ENCODE measurements around the gene CDC42BPG. TPM values are rescaled to one million over a fixed set of nuclear protein-coding genes. Genes with fewer than 3 reads are reported as not detected.

The CDC42BPG gene
- total and polyA plus RNA-seq, 2 experiments from 2014 or later: 2.2 to 10.1 TPM

DNA sequence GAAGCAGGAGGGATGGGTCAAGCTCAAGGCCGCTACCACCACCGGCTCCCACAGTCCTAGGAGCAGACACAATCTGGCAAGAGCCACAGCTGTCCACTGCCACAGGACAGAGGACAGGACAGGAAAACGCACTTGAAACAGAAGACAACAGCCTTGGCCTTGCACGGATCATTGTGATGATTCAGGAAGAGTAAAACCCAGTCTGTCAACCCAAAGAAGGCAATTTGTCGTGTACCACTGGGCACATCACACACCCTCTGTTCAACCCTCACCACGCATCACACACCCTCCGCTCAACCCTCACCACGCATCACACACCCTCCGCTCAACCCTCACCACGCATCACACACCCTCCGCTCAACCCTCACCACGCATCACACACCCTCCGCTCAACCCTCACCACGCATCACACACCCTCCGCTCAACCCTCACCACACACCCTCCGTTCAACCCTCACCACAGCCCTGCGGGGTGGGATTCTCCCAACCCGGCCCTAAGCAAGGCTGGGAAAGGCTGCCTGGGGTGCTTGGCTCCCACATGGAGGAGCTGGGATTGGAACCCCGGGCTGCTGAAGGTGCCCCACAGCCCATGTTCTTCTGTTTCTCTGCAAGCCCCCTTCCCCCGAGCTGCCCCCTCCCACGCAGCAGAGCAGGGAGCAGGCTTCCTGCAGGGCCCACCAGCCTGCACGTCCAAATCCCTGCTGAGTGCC is 11.3 kb upstream of the CDC42BPG start:
- peaks cover 8% of the 10 kb centered on the region for H3K36me3 ChIP-seq

DNA sequence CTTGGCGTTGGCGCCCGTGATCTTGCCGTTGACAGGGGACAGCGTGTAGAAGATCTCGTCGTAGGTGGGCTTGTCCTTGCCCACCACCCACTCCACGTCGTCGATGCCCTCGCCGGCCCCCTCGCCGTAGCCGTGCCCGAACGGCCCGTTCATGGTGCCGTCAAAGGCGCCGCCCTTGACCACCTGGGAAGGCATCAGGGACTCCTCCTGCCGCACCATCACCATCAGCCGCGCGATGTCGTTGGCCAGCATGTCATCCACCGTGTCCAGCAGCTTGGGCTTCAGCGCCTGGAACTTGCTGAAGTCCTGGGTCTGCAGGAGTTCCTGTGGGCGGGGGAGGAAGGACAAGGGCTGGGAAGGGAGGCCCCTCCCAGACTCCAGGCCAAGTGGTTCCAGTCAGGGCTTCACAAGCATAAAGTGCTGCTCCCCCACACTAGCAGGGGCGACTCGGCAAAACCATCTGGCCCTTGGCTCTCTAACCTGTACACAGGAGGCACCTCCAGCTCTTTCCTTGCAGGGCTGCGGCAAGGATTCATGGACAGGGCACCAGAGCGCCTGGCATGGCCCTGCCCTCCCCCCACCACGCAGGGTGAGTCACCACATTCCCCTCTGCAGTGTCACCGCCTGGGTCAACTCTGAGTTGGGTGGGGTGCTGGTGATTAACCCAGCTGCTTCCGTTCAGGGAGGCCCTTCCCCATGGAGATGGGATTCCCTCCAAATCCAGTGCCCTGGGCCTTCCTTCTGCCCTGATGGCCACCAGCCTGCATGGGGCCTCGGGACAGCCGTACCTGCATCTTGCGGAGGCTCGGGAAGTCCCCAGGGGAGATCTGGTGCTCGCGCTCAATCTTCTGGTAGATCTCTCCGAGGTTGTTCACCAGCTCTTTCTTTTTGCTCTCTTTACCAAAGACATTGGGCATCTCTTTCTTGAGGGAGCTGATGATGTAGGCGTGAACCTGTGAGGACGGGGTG is 10.4 kb upstream of the CDC42BPG start:
- Histone ChIP-seq H3K27ac (no peak overlapping the region), H3K4me1 (ENCODE audit: low read depth) (no peaks in the 10 kb centered on the region), H3K9me3 (ENCODE audit: low read depth) (no peaks in the 10 kb centered on the region), H3K4me3 (no peak overlapping the region), H3K27me3 (no peaks in the 10 kb centered on the region), H3K36me3 (peaks cover 7% of the 10 kb centered on the region)
- TF ChIP-seq, protein P1, sequence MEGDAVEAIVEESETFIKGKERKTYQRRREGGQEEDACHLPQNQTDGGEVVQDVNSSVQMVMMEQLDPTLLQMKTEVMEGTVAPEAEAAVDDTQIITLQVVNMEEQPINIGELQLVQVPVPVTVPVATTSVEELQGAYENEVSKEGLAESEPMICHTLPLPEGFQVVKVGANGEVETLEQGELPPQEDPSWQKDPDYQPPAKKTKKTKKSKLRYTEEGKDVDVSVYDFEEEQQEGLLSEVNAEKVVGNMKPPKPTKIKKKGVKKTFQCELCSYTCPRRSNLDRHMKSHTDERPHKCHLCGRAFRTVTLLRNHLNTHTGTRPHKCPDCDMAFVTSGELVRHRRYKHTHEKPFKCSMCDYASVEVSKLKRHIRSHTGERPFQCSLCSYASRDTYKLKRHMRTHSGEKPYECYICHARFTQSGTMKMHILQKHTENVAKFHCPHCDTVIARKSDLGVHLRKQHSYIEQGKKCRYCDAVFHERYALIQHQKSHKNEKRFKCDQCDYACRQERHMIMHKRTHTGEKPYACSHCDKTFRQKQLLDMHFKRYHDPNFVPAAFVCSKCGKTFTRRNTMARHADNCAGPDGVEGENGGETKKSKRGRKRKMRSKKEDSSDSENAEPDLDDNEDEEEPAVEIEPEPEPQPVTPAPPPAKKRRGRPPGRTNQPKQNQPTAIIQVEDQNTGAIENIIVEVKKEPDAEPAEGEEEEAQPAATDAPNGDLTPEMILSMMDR (IDR thresholded peaks at IDR 0.05; ENCODE audit: low read depth, low read length): no peak
- peak in 1 of 2 donors; percentile 87 for DNase-seq (ENCODE audit: low read depth in 1 of 2, low spot score in 1 of 2)

More for the DNA sequence above, 11.3 kb upstream of the CDC42BPG start:
- no peak for DNase-seq (ENCODE audit: low read depth in 1 of 2, low spot score in 1 of 2)
- no peaks in the 10 kb centered on the region for H3K27me3 ChIP-seq
- no peaks in the 10 kb centered on the region for H3K9me3 ChIP-seq (ENCODE audit: low read depth)
- H3K4me1 ChIP-seq (ENCODE audit: low read depth): no peaks in the 10 kb centered on the region
- no peak overlapping the region for H3K27ac ChIP-seq
- H3K4me3 ChIP-seq: no peak overlapping the region
- TF ChIP-seq, protein P1 (IDR thresholded peaks at IDR 0.05; ENCODE audit: low read depth, low read length): no peak

DNA sequence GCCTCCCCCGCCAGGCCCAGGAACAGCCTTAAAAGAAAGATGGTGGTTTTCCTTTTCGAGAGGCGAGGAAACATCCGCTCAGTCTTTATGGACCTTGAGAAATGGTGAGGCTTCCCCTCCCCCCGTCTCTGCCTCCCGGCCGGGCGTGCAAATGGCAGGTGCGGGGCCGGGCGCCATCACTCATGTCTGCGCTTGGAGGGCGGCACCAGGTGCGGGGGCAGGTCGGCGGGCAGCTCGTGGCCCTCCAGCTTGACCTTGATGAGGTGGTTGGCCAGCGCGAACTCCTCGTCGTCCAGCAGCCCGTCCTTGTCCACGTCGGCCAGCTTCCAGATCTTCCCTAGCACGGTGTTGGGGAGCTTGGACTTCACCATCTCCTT is 9.7 kb upstream of the CDC42BPG start:
- H3K27ac ChIP-seq: no peak overlapping the region
- H3K9me3 ChIP-seq (ENCODE audit: low read depth): no peaks in the 10 kb centered on the region
- H3K36me3 ChIP-seq: no peaks in the 10 kb centered on the region
- no peak overlapping the region for H3K4me3 ChIP-seq
- no peaks in the 10 kb centered on the region for H3K4me1 ChIP-seq (ENCODE audit: low read depth)
- no peaks in the 10 kb centered on the region for H3K27me3 ChIP-seq
- TF ChIP-seq, protein P1 (IDR thresholded peaks at IDR 0.05; ENCODE audit: low read depth, low read length): no peak
- no peak for DNase-seq (ENCODE audit: low read depth in 1 of 2, low spot score in 1 of 2)

DNA sequence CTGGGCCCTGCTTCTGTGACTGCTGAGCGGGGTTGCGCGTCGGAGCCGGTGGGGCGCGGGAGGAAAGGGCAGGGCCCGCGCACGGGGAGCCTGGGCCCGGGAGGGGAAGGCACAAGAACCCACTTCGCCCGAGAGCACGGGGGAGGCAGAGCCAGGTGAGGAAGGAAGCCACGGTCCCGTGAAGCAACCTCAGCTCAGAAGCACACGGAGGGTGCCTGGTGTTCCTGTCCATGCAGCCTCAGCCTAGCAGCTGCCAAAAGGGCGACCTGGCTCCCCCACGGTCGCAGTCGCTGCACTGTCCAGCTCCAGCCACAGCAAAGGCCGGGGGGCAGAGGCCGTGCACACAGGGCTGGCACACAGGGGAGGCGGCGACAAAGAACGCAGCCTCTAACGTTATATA is 9.3 kb upstream of the CDC42BPG start:
- Histone ChIP-seq H3K27ac (no peak overlapping the region), H3K4me3 (no peak overlapping the region), H3K9me3 (ENCODE audit: low read depth) (no peaks in the 10 kb centered on the region), H3K4me1 (ENCODE audit: low read depth) (no peaks in the 10 kb centered on the region), H3K27me3 (no peaks in the 10 kb centered on the region), H3K36me3 (no peaks in the 10 kb centered on the region)
- no peak for DNase-seq (ENCODE audit: low read depth in 1 of 2, low spot score in 1 of 2)
- TF ChIP-seq, protein P1 (IDR thresholded peaks at IDR 0.05; ENCODE audit: low read depth, low read length): no peak

DNA sequence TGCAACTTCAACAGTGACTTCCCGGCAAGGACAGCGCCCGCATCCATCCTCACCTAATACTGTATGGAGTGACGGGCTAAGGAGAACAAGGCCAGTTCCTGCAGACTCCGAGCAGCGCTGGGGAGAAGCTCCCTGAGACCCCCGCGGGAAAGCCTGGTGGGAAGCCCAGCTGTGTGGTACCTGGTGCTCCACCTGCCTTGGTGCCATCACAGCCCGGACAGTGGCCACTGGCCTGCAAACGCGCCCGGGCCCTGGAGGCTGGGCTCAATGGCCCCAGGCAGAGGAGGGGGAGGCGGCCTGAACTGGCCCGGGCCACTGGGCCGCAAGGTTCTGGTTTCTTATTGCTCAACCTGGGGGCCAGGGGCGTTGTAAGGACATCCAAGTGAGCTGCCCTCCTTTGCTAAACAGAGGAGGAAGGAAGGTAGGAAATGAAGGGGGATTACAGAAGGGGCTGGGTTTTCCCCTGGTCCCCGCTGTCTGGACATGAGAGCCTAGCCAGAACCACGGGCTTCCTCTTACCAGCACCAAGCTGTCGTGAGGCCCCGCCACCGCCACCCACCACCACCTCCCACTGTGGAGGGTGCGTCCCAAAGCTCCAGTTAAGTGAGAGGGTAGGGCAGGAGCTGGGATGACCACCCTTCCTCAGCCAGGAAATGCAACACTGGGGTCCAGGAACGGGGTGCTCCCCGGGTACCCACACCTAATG is 8.5 kb upstream of the CDC42BPG start:
- no peaks in the 10 kb centered on the region for H3K9me3 ChIP-seq (ENCODE audit: low read depth)
- H3K36me3 ChIP-seq: no peaks in the 10 kb centered on the region
- peaks cover 6% of the 10 kb centered on the region for H3K4me1 ChIP-seq (ENCODE audit: low read depth)
- no peaks in the 10 kb centered on the region for H3K27me3 ChIP-seq
- TF ChIP-seq, protein P1 (IDR thresholded peaks at IDR 0.05; ENCODE audit: low read depth, low read length): no peak
- DNase-seq (ENCODE audit: low read depth in 1 of 2, low spot score in 1 of 2): no peak
- H3K27ac ChIP-seq: no peak overlapping the region
- H3K4me3 ChIP-seq: no peak overlapping the region

Measured in cardiac muscle cell (in vitro differentiated cells and primary cell).